NCI-H82 treated with DMSO at 0.1 percent for 48 hours (cell line): ENCODE results near the gene RPS28.

Experiments used
- DNase-seq: peaks from one replicate; lab custom pipeline; 2025; ENCODE audit not compliant: unreplicated experiment; lab: John Stamatoyannopoulos, UW

Gene RPS28

GRCh38 chr19:8319807-8320520 lies 1.3 kb upstream of the RPS28 start:
- no peak for DNase-seq

DNA sequence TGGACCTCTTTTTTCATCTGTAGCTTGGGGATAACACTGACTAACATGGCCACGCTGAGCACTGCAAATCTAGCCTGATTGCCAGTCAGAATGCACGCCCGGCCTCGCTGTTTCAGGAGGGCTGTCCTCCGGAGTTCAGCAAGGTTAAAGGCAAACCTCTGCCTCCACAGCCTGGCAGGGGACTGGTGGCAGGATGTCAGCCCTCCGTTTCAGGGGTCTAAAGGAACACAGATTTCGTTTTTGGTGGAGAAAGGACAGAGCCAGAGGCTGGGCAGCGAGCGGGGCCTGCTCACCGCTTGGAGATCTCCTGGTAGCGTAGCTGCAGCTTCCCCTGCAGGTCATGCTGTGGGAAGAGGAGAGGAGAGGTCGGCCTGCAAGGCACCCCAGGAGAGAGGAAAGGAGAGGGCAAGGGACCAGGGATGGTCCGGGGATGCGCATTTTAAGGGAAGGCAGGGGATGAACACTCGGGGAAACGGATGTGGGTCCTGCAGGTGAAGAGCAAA lies 681 bp upstream of the RPS28 start:
- DNase-seq: no peak

DNA sequence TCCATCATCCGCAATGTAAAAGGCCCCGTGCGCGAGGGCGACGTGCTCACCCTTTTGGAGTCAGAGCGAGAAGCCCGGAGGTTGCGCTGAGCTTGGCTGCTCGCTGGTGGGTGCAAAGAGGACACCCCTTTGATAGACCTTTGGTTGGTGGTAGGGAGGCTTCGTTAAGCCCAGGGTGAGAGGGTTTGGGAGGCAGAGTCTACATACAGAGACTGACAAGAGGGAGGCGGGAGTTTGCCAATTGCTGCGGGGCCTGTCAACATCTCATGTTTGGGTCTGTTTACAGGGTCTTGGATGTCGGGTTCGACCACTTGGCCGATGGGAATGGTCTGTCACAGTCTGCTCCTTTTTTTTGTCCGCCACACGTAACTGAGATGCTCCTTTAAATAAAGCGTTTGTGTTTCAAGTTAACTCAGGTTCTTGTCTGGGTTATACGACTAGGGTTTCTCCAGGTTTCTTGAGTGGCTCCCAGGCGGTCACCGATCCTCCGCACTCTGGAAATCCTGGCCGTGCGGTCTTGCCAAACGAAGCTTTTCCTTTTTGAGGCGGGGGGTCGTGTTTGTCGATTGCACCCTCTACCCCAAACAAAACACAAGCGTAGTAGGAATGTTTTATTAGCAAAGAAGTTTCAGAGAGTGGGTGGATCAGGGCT lies 816 bp downstream of the RPS28 start:
- DNase-seq: no peak

GRCh38 chr19:8322638-8322997 lies 1.3 kb downstream of the RPS28 start:
- DNase-seq: no peak

DNA sequence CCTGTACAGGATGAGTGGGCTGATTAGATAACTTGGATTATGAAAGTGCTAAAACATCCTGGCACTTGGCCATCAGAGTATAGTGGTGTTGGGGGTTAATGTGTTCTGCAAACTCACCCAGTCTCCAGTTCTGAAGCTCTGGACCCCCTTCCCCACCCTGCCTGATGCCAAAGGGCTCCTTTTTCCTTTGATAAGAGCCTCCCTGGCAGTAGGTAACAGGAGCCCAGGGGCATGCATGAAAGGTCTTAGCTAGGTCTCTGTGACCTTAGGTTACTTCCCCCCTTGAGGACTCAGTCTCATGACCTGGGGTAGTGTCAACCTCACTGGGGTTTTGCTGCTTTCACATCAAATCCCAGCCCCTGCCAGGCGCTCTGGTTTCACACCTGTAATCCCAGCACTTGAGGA lies 2.5 kb downstream of the RPS28 start:
- DNase-seq: no peak

DNA sequence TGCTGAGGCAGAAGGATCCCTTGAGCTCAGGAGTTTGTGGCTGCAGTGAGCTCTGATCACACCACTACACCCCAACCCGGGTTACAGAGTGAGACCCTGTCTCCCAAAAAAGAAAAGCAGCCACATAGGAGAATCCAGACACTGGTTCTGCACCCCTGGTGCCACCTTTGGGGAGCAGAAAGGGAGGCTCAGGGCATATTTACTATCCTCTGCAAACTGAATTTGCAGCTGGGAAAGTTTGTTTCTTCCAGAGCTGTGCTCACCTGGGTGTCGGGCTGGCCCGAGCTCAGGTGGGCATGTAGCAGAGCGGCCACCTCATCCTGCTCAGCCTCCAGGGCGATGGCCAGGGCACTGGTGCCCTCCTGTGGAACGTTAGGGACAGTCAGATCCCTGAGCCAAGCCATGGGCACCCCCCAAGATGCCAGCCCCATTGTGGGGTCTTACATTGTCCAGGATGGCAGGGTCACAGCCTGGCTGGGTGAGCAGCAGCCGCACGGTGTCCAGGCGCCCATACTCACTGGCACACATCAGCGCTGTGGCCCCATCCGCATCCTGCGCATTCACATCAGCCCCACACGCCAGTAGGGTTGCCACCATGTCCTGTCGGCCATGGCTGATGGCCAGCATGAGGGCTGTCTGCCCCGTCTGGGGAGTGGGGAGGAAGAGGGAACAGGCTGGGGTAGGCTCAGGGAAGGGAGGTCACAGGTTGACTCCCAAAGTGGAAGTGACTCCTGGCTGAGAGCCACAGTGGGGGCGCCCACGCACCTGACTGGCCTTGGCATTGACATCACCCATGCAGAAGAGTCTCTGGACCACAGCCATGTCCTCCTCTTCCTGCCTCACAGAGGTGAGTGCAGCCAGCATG lies 3.1 kb downstream of the RPS28 start:
- no peak for DNase-seq

DNA sequence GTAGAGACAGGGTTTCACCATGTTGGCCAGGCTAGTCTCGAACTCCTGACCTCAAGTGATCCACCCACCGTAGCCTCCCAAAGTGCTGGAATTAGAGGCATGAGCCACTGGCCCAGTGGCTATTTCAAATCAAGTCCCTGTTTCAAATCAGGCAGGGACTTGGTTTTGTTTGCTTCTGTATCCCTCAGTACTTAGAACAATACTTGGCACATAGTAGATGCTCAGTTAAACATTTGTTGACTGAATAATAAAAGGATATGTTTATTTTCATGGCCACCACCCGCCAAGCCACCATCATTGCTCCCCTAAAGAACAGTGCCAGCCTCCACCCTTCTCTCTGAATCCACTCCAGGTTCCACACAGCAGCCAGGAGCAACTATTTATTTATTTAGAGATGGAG lies 4.2 kb downstream of the RPS28 start:
- no peak for DNase-seq

GRCh38 chr19:8329996-8330395 lies 8.7 kb downstream of the RPS28 start:
- no peak for DNase-seq

- no peak for DNase-seq
These were observed 10.1 kb downstream of the RPS28 start for GRCh38 chr19:8331263-8331845.

- no peak for DNase-seq
These were observed 11.9 kb downstream of the RPS28 start for GRCh38 chr19:8332976-8333766.

GRCh38 chr19:8333767-8334457 lies 12.6 kb downstream of the RPS28 start:
- no peak for DNase-seq

DNA sequence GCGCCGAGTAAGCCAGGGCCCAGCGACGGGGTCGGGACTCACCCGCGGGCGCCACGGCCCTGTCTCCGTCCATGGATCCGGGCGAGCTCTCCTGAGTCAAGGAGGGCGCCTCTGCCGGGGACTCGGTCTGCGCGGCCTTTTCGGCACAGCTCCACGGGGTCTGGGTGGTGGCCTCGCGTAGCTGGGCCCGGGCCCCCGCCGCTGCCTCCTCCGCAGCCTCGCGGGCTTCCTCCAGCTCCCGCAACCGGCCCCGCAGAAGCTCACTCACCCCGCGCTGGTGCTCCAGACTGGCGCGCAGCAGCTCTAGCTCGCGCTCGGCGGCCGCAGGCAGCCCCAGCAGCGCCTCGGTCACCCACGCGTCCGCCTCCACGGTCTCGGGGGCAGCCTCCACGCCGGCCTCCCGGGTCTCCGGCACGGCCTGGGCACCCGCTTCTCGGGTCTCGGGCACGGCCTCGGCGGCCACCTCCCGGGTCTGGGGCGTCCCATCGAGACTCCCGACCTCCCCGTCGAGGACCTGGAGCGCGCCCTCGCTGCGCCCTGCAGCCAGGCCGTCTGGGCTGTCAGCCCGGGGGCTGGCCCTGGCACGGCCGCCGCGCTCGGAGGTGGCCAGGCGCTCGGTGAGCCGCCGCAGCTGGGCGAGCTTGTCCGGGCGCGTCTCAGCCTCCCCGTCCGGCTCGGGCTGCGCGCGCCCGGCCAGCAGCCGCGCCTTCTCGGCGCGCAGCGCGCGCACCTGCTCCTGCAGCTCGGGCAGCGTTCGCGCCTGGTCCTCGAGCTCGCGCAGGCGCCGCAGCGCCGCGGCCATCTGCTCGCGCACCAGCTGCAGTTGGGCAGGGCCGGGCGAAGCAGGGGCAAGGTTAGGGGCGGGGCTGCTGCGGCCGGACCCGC lies 13.4 kb downstream of the RPS28 start:
- DNase-seq: no peak

DNA sequence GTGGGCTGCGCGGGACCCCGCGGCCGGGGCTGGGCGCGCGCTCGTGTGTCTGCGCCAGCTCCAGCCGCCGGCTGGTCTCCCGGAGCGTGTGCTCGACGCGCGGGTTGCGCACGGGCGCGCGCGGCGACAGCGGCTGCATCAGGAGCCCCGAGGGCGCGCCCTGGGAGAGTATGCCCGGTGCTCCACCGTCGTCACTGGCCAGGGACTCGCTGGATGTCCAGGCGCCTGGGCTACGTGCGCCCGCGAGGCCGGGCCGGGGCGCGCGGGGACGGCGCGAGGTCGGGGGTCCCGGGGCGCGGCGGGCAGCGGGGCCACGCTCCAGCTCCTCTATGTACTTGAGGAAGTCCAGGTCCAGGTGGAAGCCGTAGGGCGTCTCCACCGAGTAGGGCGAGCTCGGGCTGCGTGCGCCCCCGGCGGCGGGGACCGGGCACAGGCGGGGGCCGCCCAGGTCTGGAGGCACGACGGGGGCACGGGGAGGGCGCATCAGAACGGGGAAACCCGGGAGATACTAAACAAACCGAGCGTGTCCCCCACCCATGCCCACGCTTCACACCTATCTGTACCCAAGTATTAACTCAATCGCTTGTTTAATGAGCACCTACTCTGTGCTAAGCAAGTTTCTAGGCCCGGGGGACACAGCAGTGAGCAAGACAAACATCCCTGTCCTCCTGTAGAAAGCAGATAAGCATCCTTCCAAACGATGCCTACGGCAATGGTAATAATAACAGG lies 14.2 kb downstream of the RPS28 start:
- DNase-seq: no peak

GRCh38 chr19:8336072-8336569 lies 14.8 kb downstream of the RPS28 start:
- no peak for DNase-seq

DNA sequence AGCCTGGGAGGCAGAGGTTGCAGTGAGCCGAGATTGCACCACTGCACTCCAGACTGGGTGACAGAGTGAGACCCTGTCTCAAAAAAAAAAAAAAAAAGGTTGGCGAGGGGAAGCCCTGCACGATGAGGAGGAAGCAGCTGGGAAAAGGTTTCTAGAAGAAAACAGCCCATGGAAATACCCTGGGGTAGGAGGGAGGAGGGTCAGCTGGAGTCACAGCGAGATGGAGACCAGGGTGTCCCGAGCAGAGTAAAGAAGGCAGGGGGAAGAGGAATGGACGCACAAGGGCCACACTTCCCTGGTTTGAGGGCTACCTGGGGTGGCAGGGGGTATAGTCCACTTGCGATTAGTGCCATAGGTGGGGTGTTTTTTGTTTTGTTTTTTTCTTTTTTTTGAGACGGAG lies 15.4 kb downstream of the RPS28 start:
- no peak for DNase-seq

DNA sequence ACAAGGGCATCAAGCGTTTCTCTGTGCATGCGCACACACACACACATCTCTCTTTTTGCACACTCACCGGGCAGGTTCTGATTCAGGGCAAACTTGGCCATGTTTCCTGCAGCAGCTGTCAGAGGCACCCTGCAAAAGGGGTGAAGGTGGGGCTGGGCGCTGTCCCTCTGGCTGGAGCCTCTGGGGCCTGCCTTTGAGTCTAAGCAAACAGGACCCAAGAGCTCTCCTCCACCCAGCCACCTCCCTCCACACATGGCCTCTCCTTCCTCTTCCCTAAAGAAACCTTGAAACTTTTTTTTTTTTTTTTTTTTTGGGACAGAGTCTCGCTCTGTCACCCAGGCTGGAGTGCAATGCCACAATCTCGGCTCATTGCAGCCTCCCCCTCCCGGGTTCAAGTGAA lies 16.4 kb downstream of the RPS28 start:
- no peak for DNase-seq

DNA sequence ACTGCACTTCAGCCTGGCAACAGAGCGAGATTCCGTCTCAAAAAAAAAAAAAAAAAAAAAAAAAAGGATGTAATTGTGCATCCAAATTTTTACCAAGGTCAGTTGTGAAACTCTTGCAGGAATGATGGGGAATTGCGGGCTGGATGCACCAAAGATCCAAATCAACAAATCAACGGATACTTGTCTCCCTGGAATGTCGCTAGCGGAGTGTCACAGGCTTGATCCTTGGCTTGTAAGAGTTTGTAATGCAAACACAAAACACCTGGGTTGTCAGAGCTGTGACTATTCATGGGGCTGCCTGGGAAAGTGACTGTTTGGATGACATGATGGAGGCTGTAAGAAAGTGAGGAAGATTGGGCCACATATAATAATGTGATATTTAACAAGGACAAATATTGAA lies 17.5 kb downstream of the RPS28 start:
- DNase-seq: no peak
